ES-I3 (cell line): ENCODE results near the gene ZSCAN25.

Source experiments
- H3K36me3 ChIP-seq: 2 replicates; pipeline ENCODE4 v1.6.1; 2013; ENCODE audit warnings: mild to moderate bottlenecking, low read length, control low read depth, moderate library complexity; ENCODE audit not compliant: insufficient read depth
- H3K4me1 ChIP-seq: 2 replicates; pipeline ENCODE4 v1.6.1; 2013; ENCODE audit warnings: mild to moderate bottlenecking, control low read depth, low read length; ENCODE audit not compliant: insufficient read depth
- H3K9ac ChIP-seq: 2 replicates; pipeline ENCODE4 v1.6.1; 2013; ENCODE audit warnings: low read depth, mild to moderate bottlenecking, low read length, moderate library complexity
- H3K9me3 ChIP-seq: 2 replicates; pipeline ENCODE4 v1.6.1; 2013; ENCODE audit warnings: mild to moderate bottlenecking, low read length, moderate library complexity; ENCODE audit not compliant: control insufficient read depth, insufficient read depth

ZSCAN25 gene

DNA sequence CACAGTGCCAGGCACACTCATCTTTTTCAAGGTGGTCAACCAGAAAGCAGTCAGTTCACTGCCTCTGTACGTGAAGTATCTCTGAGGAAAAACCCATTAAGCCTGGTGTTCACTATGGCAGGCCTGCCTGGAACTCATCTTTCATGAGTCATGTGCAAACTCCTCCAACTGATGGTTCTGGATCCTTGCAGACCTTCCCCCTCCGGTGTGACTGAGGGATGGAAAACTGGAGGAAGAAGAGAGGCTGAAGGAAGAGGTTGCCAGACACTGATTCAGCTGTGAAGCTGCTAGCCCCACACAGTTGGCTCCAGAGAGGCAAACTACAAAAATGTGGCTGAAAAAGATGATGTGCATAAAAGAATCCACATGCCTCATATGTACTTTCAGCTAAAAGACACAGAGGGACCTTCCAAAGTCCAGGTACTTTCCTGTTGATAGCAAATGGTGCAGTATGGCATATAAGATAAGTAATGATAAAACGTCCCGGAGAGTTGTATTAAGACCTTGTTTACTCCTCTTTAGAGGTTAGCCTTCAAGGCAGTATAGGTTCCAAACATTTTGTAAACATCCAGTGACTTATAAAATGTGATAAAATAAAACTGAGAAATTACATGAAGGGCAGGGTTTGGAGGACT, 60.4 kb downstream of the ZSCAN25 start:
- no peak overlapping the region for H3K9ac ChIP-seq
- peaks cover 5% of the 10 kb centered on the region; the same call in 1 of the 2 replicates for H3K4me1 ChIP-seq
- no peaks in the 10 kb centered on the region for H3K36me3 ChIP-seq

DNA sequence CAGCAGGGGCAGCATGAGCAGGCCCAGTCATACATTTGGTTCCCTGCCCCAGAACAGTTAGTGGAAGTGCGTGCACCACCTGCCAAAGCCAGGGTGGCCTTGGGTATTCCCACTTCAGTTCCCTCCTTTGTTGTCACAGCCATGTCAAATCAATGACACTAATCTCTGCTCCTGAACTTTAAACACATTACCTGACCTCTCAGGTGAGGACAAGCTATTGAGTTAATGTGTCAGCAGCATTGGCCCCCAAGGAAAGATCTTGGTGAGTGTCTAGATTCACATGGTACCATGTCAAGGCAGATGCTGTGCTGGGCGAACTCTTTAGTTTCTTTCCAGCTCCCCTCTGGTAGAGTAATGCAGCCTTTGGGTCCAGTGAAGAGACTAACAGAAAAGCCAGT, 60.9 kb downstream of the ZSCAN25 start:
- Histone ChIP-seq H3K9me3 (no peaks in the 10 kb centered on the region), H3K9ac (no peak overlapping the region), H3K4me1 (peaks cover 5% of the 10 kb centered on the region; the same call in 1 of the 2 replicates), H3K36me3 (no peaks in the 10 kb centered on the region)

More for the DNA sequence above, 60.4 kb downstream of the ZSCAN25 start:
- no peaks in the 10 kb centered on the region for H3K9me3 ChIP-seq

DNA sequence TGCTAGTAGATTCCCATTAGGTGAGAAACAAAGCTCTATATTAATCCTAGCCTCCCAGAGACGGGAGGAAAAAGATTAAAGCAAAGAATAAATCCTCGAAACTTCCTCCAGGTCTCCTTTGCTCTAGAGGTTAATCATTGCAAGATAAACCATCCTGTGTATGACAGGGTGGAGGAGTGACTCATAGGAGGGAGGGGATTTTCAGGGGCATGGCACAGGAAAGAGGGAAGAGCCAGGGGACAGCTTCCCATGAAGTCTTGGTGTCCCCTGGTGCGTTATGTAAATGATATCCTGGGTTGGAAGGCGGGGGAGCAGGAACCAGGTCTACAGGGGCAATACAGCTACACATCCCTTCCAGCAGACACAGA, 62.3 kb downstream of the ZSCAN25 start:
- H3K4me1 ChIP-seq: peaks cover 5% of the 10 kb centered on the region; the same call in 1 of the 2 replicates
- no peaks in the 10 kb centered on the region for H3K36me3 ChIP-seq
- no peak overlapping the region for H3K9ac ChIP-seq
- H3K9me3 ChIP-seq: no peaks in the 10 kb centered on the region

DNA sequence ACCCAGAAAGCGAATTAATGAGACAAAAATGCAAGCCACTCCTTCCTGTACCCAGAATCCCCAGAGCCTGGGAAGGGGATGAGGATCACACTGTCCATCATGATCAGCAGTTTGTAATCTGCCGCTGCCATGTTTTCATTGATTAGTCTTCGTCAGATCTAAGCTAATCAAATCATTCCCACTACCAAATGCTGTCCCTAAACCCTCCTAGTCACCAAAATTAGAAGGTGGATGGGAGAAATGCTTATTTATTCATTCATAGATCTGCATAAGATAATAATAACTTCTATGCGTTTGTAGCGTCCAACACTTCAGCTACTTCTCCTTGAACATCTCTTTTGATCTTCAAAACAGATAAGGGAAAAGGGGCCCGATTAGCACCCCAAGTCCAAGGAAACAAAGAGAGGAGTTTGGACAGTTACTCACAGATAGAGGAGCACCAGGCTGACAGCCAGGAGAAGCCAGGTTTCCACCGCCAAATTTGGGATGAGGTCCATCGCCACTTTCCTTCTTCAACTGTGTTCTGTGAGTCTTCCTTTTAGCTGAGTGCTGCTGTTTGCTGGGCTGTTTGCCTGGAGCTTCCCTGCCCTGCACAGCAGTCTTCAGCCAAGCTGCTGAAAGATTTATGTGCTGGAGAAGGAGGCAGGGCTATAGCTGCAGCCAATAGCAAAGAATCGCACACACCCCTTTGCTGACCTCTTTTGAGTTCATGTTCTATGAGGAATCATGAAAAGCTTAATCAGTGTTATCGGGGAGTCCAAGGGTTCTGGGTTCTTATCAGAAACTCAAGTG, 62.9 kb downstream of the ZSCAN25 start, which contains the start of gene CYP3A5:
Gene CYP3A5 (minus strand): TSS at position 597 of the 792 bp plus-strand sequence. CDS start 100 bp downstream, at position 497.
- Histone ChIP-seq H3K4me1 (peaks cover 5% of the 10 kb centered on the region; the same call in 1 of the 2 replicates), H3K9ac (no peak within 1 kb of the TSS), H3K9me3 (no peaks in the 10 kb centered on the region), H3K36me3 (no peaks in the 10 kb centered on the region)
